AG10803 (cell line): ENCODE results near the gene KCNG2.

ENCODE experiments used
- DNase-seq: peaks from one replicate; pipeline ENCODE4 v3.0.0; 2010; ENCODE audit warnings: low read depth
- H3K4me3 ChIP-seq: 2 replicates; pipeline ENCODE4 v1.5.1; 2011; ENCODE audit warnings: mild to moderate bottlenecking, low read length, control low read depth
- CTCF ChIP-seq: conservative IDR thresholded peaks from 2 replicates; pipeline ENCODE4 v1.5.1; 2011; ENCODE audit warnings: mild to moderate bottlenecking, low read length, control low read depth, inconsistent platforms

KCNG2 gene

GRCh38 chr18:79823120-79823519 lies 25.4 kb downstream of the KCNG2 start:
- no peak for TF ChIP-seq CTCF
- DNase-seq: no peak
- no peak overlapping the region for H3K4me3 ChIP-seq

GRCh38 chr18:79825913-79826312 lies 28.2 kb downstream of the KCNG2 start:
- TF ChIP-seq CTCF: no peak
- H3K4me3 ChIP-seq: no peak overlapping the region
- DNase-seq: no peak

GRCh38 chr18:79826966-79827365 lies 29.2 kb downstream of the KCNG2 start:
- DNase-seq: no peak
- no peak overlapping the region for H3K4me3 ChIP-seq
- TF ChIP-seq CTCF: no peak

- no peak overlapping the region for H3K4me3 ChIP-seq
- no peak for DNase-seq
- TF ChIP-seq CTCF: no peak
Observed at GRCh38 chr18:79828258-79828657, 30.5 kb downstream of the KCNG2 start.

- no peak for TF ChIP-seq CTCF
- no peak for DNase-seq
- H3K4me3 ChIP-seq: no peak overlapping the region
Observed at GRCh38 chr18:79829136-79829854, 31.6 kb downstream of the KCNG2 start.

- no peak overlapping the region for H3K4me3 ChIP-seq
- no peak for TF ChIP-seq CTCF
- DNase-seq: no peak
Observed at GRCh38 chr18:79832169-79832568, 34.4 kb downstream of the KCNG2 start.

GRCh38 chr18:79834834-79835233 lies 37.1 kb downstream of the KCNG2 start:
- no peak for DNase-seq
- no peak for TF ChIP-seq CTCF
- no peak overlapping the region for H3K4me3 ChIP-seq
